HEK293 (cell line): Measurements from ENCODE around the gene OSBP2.

Experiments used
- SETDB1 ChIP-seq: IDR thresholded peaks from one replicate; pipeline ENCODE4 v1.6.1; 2017; ENCODE audit warnings: mild to moderate bottlenecking, low read length, moderate library complexity, mixed read lengths; ENCODE audit not compliant: insufficient read length
- YY1 ChIP-seq: fragments of 450-650 bp; formaldehyde crosslinking; IDR thresholded peaks from 2 replicates; pipeline ENCODE4 v1.5.1; 2018; ENCODE audit warnings: missing biosample characterization, missing genetic modification characterization
- ZBTB1 ChIP-seq: fragments of 450-650 bp; formaldehyde crosslinking; IDR thresholded peaks from 2 replicates; pipeline ENCODE4 v1.5.1; 2016; ENCODE audit warnings: missing biosample characterization, missing genetic modification characterization
- ZNF138 ChIP-seq: fragments of 450-650 bp; formaldehyde crosslinking; IDR thresholded peaks from 2 replicates; pipeline ENCODE4 v1.5.1; 2016; ENCODE audit warnings: missing biosample characterization, missing genetic modification characterization, borderline replicate concordance
- ZNF174 ChIP-seq: fragments of 450-650 bp; formaldehyde crosslinking; IDR thresholded peaks from 2 replicates; pipeline ENCODE4 v1.5.0; 2017; ENCODE audit warnings: missing biosample characterization, mild to moderate bottlenecking, missing genetic modification characterization
- ZNF23 ChIP-seq: fragments of 450-650 bp; formaldehyde crosslinking; IDR thresholded peaks from 2 replicates; pipeline ENCODE4 v1.5.1; 2016; ENCODE audit warnings: missing biosample characterization, missing genetic modification characterization, borderline replicate concordance
- ZNF248 ChIP-seq: fragments of 450-650 bp; formaldehyde crosslinking; IDR thresholded peaks from 2 replicates; pipeline ENCODE4 v1.5.1; 2017; ENCODE audit warnings: missing biosample characterization, missing genetic modification characterization
- TF ChIP-seq, protein P1 (sequence below): fragments of 450-650 bp; formaldehyde crosslinking; IDR thresholded peaks from 2 replicates; pipeline ENCODE4 v1.5.1; 2016; ENCODE audit warnings: missing biosample characterization, missing genetic modification characterization, low read depth
- TF ChIP-seq, protein P2 (sequence below): fragments of 450-650 bp; formaldehyde crosslinking; IDR thresholded peaks from 2 replicates; pipeline ENCODE4 v1.5.1; 2016; ENCODE audit warnings: missing biosample characterization, missing genetic modification characterization
- TF ChIP-seq, protein P3 (sequence below): fragments of 450-650 bp; formaldehyde crosslinking; IDR thresholded peaks from 2 replicates; pipeline ENCODE4 v1.5.1; 2016; ENCODE audit warnings: missing biosample characterization, missing genetic modification characterization

DNA sequence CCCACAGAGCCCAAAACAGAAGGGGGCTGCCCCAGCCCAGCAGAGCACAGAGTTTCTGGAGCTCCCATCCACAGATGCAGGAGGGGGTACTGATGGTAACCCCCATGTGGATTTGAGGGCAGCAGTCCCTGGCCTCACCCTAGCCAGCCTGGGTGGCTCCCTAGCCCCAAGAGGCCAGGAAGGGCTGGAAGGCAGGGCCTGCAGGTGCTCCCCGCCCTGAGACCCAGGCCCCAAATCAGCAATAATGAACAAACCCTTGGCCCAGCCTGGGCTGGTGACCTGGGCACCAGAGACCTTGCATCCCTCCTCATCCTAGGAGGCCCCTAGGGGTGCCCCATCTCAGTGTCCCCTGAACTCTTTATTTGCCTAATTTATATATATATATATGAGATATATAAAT, 212.3 kb downstream of the OSBP2 start:
- TF ChIP-seq, protein P1, sequence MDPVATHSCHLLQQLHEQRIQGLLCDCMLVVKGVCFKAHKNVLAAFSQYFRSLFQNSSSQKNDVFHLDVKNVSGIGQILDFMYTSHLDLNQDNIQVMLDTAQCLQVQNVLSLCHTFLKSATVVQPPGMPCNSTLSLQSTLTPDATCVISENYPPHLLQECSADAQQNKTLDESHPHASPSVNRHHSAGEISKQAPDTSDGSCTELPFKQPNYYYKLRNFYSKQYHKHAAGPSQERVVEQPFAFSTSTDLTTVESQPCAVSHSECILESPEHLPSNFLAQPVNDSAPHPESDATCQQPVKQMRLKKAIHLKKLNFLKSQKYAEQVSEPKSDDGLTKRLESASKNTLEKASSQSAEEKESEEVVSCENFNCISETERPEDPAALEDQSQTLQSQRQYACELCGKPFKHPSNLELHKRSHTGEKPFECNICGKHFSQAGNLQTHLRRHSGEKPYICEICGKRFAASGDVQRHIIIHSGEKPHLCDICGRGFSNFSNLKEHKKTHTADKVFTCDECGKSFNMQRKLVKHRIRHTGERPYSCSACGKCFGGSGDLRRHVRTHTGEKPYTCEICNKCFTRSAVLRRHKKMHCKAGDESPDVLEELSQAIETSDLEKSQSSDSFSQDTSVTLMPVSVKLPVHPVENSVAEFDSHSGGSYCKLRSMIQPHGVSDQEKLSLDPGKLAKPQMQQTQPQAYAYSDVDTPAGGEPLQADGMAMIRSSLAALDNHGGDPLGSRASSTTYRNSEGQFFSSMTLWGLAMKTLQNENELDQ (tag by site-specific recombination): no peak
- TF ChIP-seq, protein P2, sequence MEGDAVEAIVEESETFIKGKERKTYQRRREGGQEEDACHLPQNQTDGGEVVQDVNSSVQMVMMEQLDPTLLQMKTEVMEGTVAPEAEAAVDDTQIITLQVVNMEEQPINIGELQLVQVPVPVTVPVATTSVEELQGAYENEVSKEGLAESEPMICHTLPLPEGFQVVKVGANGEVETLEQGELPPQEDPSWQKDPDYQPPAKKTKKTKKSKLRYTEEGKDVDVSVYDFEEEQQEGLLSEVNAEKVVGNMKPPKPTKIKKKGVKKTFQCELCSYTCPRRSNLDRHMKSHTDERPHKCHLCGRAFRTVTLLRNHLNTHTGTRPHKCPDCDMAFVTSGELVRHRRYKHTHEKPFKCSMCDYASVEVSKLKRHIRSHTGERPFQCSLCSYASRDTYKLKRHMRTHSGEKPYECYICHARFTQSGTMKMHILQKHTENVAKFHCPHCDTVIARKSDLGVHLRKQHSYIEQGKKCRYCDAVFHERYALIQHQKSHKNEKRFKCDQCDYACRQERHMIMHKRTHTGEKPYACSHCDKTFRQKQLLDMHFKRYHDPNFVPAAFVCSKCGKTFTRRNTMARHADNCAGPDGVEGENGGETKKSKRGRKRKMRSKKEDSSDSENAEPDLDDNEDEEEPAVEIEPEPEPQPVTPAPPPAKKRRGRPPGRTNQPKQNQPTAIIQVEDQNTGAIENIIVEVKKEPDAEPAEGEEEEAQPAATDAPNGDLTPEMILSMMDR (tag by site-specific recombination): no peak
- TF ChIP-seq ZBTB1 (tag by site-specific recombination): no peak
- TF ChIP-seq SETDB1: no peak
- no peak for TF ChIP-seq ZNF174 (tag by site-specific recombination)
- TF ChIP-seq ZNF248 (tag by site-specific recombination): no peak
- no peak for TF ChIP-seq ZNF138 (tag by site-specific recombination)
- no peak for TF ChIP-seq ZNF23 (tag by site-specific recombination)
- TF ChIP-seq YY1: no peak
- TF ChIP-seq, protein P3, sequence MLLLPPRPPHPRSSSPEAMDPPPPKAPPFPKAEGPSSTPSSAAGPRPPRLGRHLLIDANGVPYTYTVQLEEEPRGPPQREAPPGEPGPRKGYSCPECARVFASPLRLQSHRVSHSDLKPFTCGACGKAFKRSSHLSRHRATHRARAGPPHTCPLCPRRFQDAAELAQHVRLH (tag by site-specific recombination): no peak
